ENCODE results near the gene SUGCT. TPM values are rescaled to one million over a fixed set of nuclear protein-coding genes. Genes with fewer than 3 reads are reported as not detected.
"Not testable (repeated sequence)": the region's sequence is repeated elsewhere in the genome, so short reads cannot be mapped to it uniquely, and the experiment has no call there.

SUGCT gene
- total RNA-seq, 3 donors from 2014 or later, result 7.6 to 19.1 (median 10.1) TPM

DNA sequence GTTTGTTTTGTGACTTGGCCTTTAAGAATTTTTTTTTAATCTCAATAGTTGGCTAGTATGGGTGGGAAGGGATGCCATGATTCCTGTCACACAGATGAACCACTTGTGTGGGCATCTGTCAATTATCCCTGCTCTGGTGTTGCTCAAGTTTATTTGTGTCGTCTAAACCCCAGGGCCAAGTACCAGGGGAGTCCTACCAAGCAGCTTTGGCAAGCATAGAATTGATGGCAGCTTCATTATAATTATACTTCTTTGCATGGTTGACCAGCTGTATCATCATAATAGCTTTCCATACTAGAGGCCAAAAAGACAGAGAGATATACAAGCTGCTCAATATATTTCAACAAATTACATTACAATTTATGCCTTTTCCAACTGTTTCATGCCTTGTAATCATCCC is 30.4 kb downstream of the SUGCT start:
- Histone ChIP-seq H3K4me1 (ENCODE audit: low read depth) (no peaks in the 10 kb centered on the region), H3K36me3 (ENCODE audit: low read depth) (no peaks in the 10 kb centered on the region), H3K9me3 (no peaks in the 10 kb centered on the region), H3K4me3 (no peak overlapping the region)
- TF ChIP-seq, protein P1, sequence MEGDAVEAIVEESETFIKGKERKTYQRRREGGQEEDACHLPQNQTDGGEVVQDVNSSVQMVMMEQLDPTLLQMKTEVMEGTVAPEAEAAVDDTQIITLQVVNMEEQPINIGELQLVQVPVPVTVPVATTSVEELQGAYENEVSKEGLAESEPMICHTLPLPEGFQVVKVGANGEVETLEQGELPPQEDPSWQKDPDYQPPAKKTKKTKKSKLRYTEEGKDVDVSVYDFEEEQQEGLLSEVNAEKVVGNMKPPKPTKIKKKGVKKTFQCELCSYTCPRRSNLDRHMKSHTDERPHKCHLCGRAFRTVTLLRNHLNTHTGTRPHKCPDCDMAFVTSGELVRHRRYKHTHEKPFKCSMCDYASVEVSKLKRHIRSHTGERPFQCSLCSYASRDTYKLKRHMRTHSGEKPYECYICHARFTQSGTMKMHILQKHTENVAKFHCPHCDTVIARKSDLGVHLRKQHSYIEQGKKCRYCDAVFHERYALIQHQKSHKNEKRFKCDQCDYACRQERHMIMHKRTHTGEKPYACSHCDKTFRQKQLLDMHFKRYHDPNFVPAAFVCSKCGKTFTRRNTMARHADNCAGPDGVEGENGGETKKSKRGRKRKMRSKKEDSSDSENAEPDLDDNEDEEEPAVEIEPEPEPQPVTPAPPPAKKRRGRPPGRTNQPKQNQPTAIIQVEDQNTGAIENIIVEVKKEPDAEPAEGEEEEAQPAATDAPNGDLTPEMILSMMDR (IDR thresholded peaks at IDR 0.05), result no peak
- no peak for DNase-seq
- intact Hi-C loops (cut with DNase I, micrococcal nuclease), result no loop called here
- ATAC-seq, result no peak

DNA sequence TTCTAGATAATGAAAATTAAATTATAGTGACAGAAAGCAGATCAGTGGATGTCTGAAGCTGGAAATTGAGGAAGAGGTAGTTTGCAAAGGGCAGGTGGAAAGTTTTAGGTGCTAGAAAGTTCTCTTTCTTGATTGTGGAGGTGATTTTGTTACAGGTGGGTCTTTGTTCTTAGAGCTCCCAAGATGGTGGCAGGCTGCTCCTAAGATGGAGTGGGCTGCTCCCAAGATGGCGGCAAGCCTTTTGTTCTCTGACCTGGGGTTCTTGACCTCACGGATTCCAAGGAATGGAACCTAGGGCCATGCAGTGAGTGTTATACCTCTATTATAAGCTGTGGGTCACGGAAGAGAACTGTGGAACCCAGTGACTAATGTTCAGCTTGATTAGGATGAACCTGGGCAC is 32.5 kb downstream of the SUGCT start:
- Histone ChIP-seq H3K4me3 (no peak overlapping the region), H3K4me1 (ENCODE audit: low read depth) (no peaks in the 10 kb centered on the region), H3K9me3 (no peaks in the 10 kb centered on the region), H3K36me3 (ENCODE audit: low read depth) (no peaks in the 10 kb centered on the region)
- no peak for ATAC-seq
- DNase-seq, result no peak
- TF ChIP-seq, protein P1 (IDR thresholded peaks at IDR 0.05), result no peak
- intact Hi-C loops (cut with DNase I, micrococcal nuclease), result no loop called here

DNA sequence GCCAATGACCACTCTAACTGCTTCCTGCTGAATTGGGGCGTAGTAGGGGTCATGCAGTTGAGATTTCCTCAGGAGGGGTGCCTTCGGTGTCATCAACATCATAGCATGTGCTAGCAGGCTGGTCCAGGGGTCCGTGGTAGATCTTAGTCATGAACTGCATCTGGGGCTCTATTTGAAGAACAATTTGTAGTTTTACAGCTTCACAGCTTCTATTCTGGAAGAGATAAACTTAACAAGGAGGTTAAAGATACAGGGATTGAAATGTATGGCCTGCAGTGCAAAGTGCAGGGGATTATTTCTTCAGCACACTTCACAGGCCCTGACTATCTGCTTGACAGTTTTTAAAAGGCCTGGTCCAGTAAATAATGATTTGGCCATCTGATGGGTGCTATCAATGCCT is 33.5 kb downstream of the SUGCT start:
- H3K4me1 ChIP-seq (ENCODE audit: low read depth); H3K36me3 ChIP-seq (ENCODE audit: low read depth); DNase-seq; H3K9me3 ChIP-seq; H3K4me3 ChIP-seq; ATAC-seq; intact Hi-C loops (cut with DNase I, micrococcal nuclease): not testable (repeated sequence)

DNA sequence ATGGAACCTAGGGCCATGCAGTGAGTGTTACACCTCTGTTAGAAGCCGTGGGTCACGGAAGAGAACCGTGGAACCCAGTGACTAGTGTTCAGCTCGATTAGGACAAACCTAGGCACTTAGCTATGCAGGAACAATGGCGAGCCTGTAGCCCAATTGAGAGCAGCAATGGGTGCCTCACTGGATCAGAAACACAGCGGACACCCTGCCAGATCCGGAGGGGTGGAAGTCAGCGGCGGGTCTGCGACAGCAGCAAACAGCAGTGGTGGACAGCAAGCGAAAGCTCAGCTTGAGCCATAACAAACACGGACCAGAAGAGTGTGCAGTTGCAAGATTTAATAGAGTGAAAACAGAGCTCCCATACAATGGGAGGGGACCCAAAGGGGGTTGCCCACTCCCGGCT is 38.3 kb downstream of the SUGCT start:
- H3K36me3 ChIP-seq (ENCODE audit: low read depth); H3K4me1 ChIP-seq (ENCODE audit: low read depth); H3K4me3 ChIP-seq; intact Hi-C loops (cut with DNase I, micrococcal nuclease); DNase-seq; H3K9me3 ChIP-seq; ATAC-seq: not testable (repeated sequence)

DNA sequence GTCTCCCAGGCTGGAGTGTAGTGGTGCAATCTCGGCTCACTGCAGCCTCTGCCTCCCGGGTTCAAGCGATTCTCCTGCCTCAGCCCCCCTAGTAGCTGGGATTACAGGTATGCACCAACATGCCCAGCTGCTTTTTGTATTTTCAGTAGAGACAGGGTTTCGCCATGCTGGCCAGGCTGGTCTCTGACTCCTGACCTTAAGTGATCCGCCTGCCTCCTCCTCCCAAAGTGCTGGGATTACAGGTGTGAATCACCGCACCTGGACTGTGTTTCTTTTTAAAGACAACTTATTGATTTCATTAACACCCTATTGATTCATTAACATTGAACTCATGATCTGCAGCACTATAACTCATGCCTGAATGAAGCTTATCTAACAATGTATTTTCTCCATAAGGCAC is 40.5 kb downstream of the SUGCT start:
- H3K4me3 ChIP-seq; H3K9me3 ChIP-seq; DNase-seq; H3K36me3 ChIP-seq (ENCODE audit: low read depth); intact Hi-C loops (cut with DNase I, micrococcal nuclease); H3K4me1 ChIP-seq (ENCODE audit: low read depth); ATAC-seq: not testable (repeated sequence)

DNA sequence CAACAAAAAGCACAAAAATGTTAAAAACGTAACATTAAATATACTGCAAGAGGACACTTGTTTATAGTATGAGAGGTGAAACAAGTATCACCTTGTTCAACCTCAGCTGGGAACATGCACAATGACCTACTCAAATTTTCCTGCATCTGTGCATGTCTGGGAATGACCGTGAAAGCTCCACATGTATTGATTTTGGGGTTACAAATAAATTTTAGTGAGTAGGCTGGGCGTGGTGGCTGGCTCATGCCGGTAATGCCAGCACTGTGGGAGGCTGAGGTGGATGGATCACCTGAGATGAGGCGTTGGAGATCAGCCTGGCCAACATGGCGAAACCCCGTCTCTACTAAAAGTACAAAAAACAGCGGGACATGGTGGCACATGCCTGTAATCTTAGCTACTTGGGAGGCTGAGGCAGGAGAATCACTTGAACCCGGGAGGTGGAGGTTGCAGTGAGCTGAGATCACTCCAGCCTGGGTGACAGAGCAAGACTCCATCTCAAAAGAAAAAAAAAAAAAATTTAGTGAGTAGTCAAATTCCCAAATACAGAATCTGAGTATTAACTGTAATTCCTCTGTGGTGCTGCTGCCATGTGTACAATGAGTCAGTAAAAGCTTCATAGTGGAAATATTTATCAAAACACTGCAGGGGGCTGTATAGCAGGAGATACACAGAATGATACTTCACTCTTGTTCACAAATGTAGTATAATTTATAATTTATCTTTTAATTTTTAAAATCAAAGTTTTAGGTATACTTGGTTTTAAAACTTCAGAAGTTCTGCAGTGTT is 41.1 kb downstream of the SUGCT start:
- no peak for DNase-seq
- intact Hi-C loops (cut with DNase I, micrococcal nuclease), result no loop called here
- Histone ChIP-seq H3K36me3 (ENCODE audit: low read depth) (no peaks in the 10 kb centered on the region), H3K4me1 (ENCODE audit: low read depth) (no peaks in the 10 kb centered on the region), H3K4me3 (no peak overlapping the region), H3K9me3 (no peaks in the 10 kb centered on the region)
- TF ChIP-seq, protein P1 (IDR thresholded peaks at IDR 0.05), result no peak
- no peak for ATAC-seq

DNA sequence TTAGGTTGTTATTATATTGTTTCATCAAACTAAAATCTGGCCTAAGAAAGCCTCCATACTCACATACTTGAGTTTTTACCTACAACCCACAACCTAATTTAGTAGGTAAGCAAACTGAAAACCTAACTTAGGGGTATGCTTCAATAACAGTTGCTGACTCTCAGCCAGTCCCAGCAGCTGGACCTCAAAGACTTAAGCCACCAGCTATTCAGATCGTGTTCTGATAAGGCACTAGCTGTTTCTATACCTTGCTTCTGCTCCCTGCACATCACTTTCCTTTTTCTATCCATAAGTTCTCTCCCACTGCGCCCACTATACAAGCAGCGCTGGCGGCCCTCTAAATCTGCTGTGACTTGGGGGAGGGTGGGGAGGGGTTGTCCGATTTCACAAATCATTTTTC is 42.3 kb downstream of the SUGCT start:
- no peaks in the 10 kb centered on the region for H3K4me1 ChIP-seq (ENCODE audit: low read depth)
- ATAC-seq (no peak), DNase-seq (no peak)
- intact Hi-C loops (cut with DNase I, micrococcal nuclease), result no loop called here
- H3K36me3 ChIP-seq (ENCODE audit: low read depth), result no peaks in the 10 kb centered on the region
- H3K4me3 ChIP-seq, result no peak overlapping the region
- TF ChIP-seq, protein P1 (IDR thresholded peaks at IDR 0.05), result no peak
- H3K9me3 ChIP-seq, result no peaks in the 10 kb centered on the region
